WTC11 (cell line): ENCODE data around the gene STK32B. TPM values are rescaled to one million over a fixed set of nuclear protein-coding genes. Genes with fewer than 3 reads are reported as not detected.

Source experiments
- ATAC-seq: fragments of 200-7000 bp; cut with Tn5 transposase; 2 replicates; pipeline ENCODE4 v1.10.0; 2021; ENCODE audit warnings: mild to moderate bottlenecking, moderate library complexity
- CTCF ChIA-PET: fragments of 300-600 bp; sonication (Branson Sonifier 250); formaldehyde crosslinking; loops from one replicate; lab custom pipeline; 2021; ENCODE audit warnings: antibody characterized with exemption; lab: Charles Lee
- POLR2A ChIA-PET: fragments of 350-600 bp; sonication (Branson Sonifier 250); formaldehyde crosslinking; loops from one replicate; lab custom pipeline; 2021; ENCODE audit warnings: antibody characterized with exemption; lab: Charles Lee
- DNase-seq: peaks from one replicate; pipeline ENCODE4 v3.0.0; 2021; ENCODE audit warnings: low spot score
- H3K27ac Mint-ChIP-seq: 2 replicates; pipeline ENCODE4 v1.8.0; 2021; ENCODE audit warnings: mixed read lengths
- H3K27me3 Mint-ChIP-seq: 2 replicates; pipeline ENCODE4 v1.8.0; 2021; ENCODE audit warnings: low read depth, mild to moderate bottlenecking, moderate library complexity, mixed read lengths
- H3K36me3 Mint-ChIP-seq: 2 replicates; pipeline ENCODE4 v1.8.0; 2021; ENCODE audit warnings: mixed read lengths
- H3K4me1 Mint-ChIP-seq: 2 replicates; pipeline ENCODE4 v1.8.0; 2022; ENCODE audit warnings: mixed read lengths
- H3K4me3 Mint-ChIP-seq: 2 replicates; pipeline ENCODE4 v1.8.0; 2021; ENCODE audit warnings: mild to moderate bottlenecking, moderate library complexity, mixed read lengths
- H3K9me3 Mint-ChIP-seq: 2 replicates; pipeline ENCODE4 v1.8.0; 2021; ENCODE audit warnings: mixed read lengths
- ATF3 ChIP-seq: sonication (generic); formaldehyde crosslinking; conservative IDR thresholded peaks from 2 replicates; pipeline ENCODE4 v1.8.1; 2022; ENCODE audit warnings: mild to moderate bottlenecking, missing genetic modification reagents
- CREB1 ChIP-seq: sonication (generic); formaldehyde crosslinking; IDR thresholded peaks from 2 replicates; pipeline ENCODE4 v1.8.0; 2023; ENCODE audit warnings: mild to moderate bottlenecking, missing genetic modification reagents
- E2F1 ChIP-seq: sonication (generic); formaldehyde crosslinking; IDR thresholded peaks from 2 replicates; pipeline ENCODE4 v1.8.0; 2022; ENCODE audit warnings: mild to moderate bottlenecking, missing genetic modification reagents
- E2F4 ChIP-seq: sonication (generic); formaldehyde crosslinking; IDR thresholded peaks from 2 replicates; pipeline ENCODE4 v1.8.1; 2022; ENCODE audit warnings: low read depth, mild to moderate bottlenecking, moderate library complexity, missing genetic modification reagents, borderline replicate concordance
- ERG ChIP-seq: fragments of 250-450 bp; sonication (Bioruptor Pico); IDR thresholded peaks from 2 replicates; pipeline ENCODE4 v1.8.0; 2021; ENCODE audit warnings: mild to moderate bottlenecking
- GTF2I ChIP-seq: fragments of 250-450 bp; sonication (Bioruptor Pico); conservative IDR thresholded peaks from 2 replicates; pipeline ENCODE4 v1.4.0; 2021; ENCODE audit warnings: mild to moderate bottlenecking
- JUN ChIP-seq: sonication (generic); formaldehyde crosslinking; IDR thresholded peaks from 2 replicates; pipeline ENCODE4 v1.8.0; 2023; ENCODE audit warnings: mild to moderate bottlenecking, missing genetic modification reagents
- MLX ChIP-seq: sonication (generic); formaldehyde crosslinking; IDR thresholded peaks from 2 replicates; pipeline ENCODE4 v1.8.1; 2023; ENCODE audit warnings: mild to moderate bottlenecking, missing genetic modification reagents, moderate library complexity
- MXD4 ChIP-seq: fragments of 250-450 bp; sonication (Bioruptor Pico); IDR thresholded peaks from 2 replicates; pipeline ENCODE4 v1.8.0; 2021; ENCODE audit warnings: mild to moderate bottlenecking, moderate library complexity, borderline replicate concordance
- MYBL2 ChIP-seq: sonication (generic); formaldehyde crosslinking; IDR thresholded peaks from 2 replicates; pipeline ENCODE4 v1.8.1; 2023; ENCODE audit warnings: mild to moderate bottlenecking, moderate library complexity, missing genetic modification reagents
- PRDM15 ChIP-seq: sonication (generic); formaldehyde crosslinking; IDR thresholded peaks from 2 replicates; pipeline ENCODE4 v1.8.0; 2022; ENCODE audit warnings: missing genetic modification reagents
- RORB ChIP-seq: fragments of 250-450 bp; sonication (Bioruptor Pico); IDR thresholded peaks from 2 replicates; pipeline ENCODE4 v1.9.0; 2021; ENCODE audit warnings: mild to moderate bottlenecking
- SOX15 ChIP-seq: fragments of 250-450 bp; sonication (Bioruptor Pico); IDR thresholded peaks from 2 replicates; pipeline ENCODE4 v1.9.0; 2021; ENCODE audit warnings: mild to moderate bottlenecking
- ZBTB43 ChIP-seq: sonication (generic); formaldehyde crosslinking; IDR thresholded peaks from 2 replicates; pipeline ENCODE4 v1.8.1; 2023; ENCODE audit warnings: mild to moderate bottlenecking, missing genetic modification reagents
- ZNF138 ChIP-seq: sonication (generic); formaldehyde crosslinking; conservative IDR thresholded peaks from 2 replicates; pipeline ENCODE4 v1.8.1; 2022; ENCODE audit warnings: mild to moderate bottlenecking, moderate library complexity, missing genetic modification reagents
- ZNF396 ChIP-seq: fragments of 250-450 bp; sonication (Bioruptor Pico); IDR thresholded peaks from 2 replicates; pipeline ENCODE4 v1.8.0; 2021; ENCODE audit warnings: mild to moderate bottlenecking, moderate library complexity, borderline replicate concordance
- ZNF416 ChIP-seq: fragments of 250-450 bp; sonication (Bioruptor Pico); IDR thresholded peaks from 2 replicates; pipeline ENCODE4 v1.9.0; 2021; ENCODE audit warnings: mild to moderate bottlenecking, inconsistent platforms
- ZNF423 ChIP-seq: fragments of 250-450 bp; sonication (Bioruptor Pico); IDR thresholded peaks from 2 replicates; pipeline ENCODE4 v2.1.2; 2022; ENCODE audit warnings: mild to moderate bottlenecking, moderate library complexity
- ZNF671 ChIP-seq: fragments of 250-450 bp; sonication (Bioruptor Pico); IDR thresholded peaks from 2 replicates; pipeline ENCODE4 v1.8.0; 2021; ENCODE audit warnings: mild to moderate bottlenecking
- total RNA-seq: library from RNA; stranded (reverse); gene quantifications from 3 replicates; pipeline ENCODE4 v1.2.3, GENCODE V29; 2021

STK32B gene
- total RNA-seq, 1 experiment from 2014 or later, result 1.9 TPM

GRCh38 chr4:5370286-5370685 lies 319.0 kb downstream of the STK32B start (continued):
- TF ChIP-seq ZBTB43 (CRISPR knock-in tag) (no peak), MLX (CRISPR knock-in tag) (no peak), ZNF138 (CRISPR knock-in tag) (no peak), ZNF671 (no peak), RORB (no peak)

- no peak for DNase-seq
- Mint-ChIP-seq H3K27ac (no peak overlapping the region), H3K4me1 (no peaks in the 10 kb centered on the region), H3K4me3 (no peak overlapping the region), H3K27me3 (peaks cover 4% of the 10 kb centered on the region; the same call in 1 of the 2 replicates), H3K36me3 (peaks cover 4% of the 10 kb centered on the region; the same call in 1 of the 2 replicates), H3K9me3 (peaks cover 11% of the 10 kb centered on the region)
- TF ChIP-seq SOX15 (no peak), RORB (no peak), MYBL2 (no peak), E2F1 (no peak), GTF2I (CRISPR knock-in tag) (no peak), CREB1 (CRISPR knock-in tag) (no peak), MXD4 (CRISPR knock-in tag) (no peak), ATF3 (CRISPR knock-in tag) (no peak), ERG (CRISPR knock-in tag) (no peak), ZNF396 (CRISPR knock-in tag) (no peak), E2F4 (CRISPR knock-in tag) (no peak), ZNF138 (CRISPR knock-in tag) (no peak), ZNF423 (CRISPR knock-in tag) (no peak), PRDM15 (CRISPR knock-in tag) (no peak), JUN (CRISPR knock-in tag) (no peak), ZNF416 (no peak), ZNF671 (no peak)
- ChIA-PET POLR2A (no interaction called here), CTCF (no interaction called here)
- no peak for ATAC-seq
Observed at GRCh38 chr4:5371415-5372190, 320.3 kb downstream of the STK32B start.
